Osteocyte (in vitro differentiated cells): ENCODE data around the gene MYL5. TPM values are rescaled to one million over a fixed set of nuclear protein-coding genes. Genes with fewer than 3 reads are reported as not detected.

ENCODE experiments used
- DNase-seq: peaks from one replicate; pipeline ENCODE4 v3.0.0; 2021; ENCODE audit warnings: mixed read lengths; ENCODE audit not compliant: unreplicated experiment; ENCODE audit errors: extremely low spot score
- H3K27ac Mint-ChIP-seq: one replicate; pipeline ENCODE4 v1.8.0; 2021; ENCODE audit warnings: mild to moderate bottlenecking, mixed read lengths; ENCODE audit not compliant: unreplicated experiment
- H3K27me3 Mint-ChIP-seq: one replicate; pipeline ENCODE4 v1.8.0; 2021; ENCODE audit warnings: mixed read lengths; ENCODE audit not compliant: unreplicated experiment
- H3K36me3 Mint-ChIP-seq: one replicate; pipeline ENCODE4 v1.8.0; 2021; ENCODE audit warnings: mixed read lengths; ENCODE audit not compliant: unreplicated experiment
- H3K4me1 Mint-ChIP-seq: one replicate; pipeline ENCODE4 v1.8.0; 2021; ENCODE audit warnings: mixed read lengths; ENCODE audit not compliant: unreplicated experiment
- H3K4me3 Mint-ChIP-seq: one replicate; pipeline ENCODE4 v1.8.0; 2021; ENCODE audit warnings: mild to moderate bottlenecking, moderate library complexity, mixed read lengths; ENCODE audit not compliant: unreplicated experiment
- H3K9me3 Mint-ChIP-seq: one replicate; pipeline ENCODE4 v1.8.0; 2021; ENCODE audit warnings: mixed read lengths; ENCODE audit not compliant: unreplicated experiment
- total RNA-seq: library from RNA; stranded (reverse); gene quantifications from 2 replicates; pipeline ENCODE4 v1.2.1, GENCODE V29; 2021
- TF ChIP-seq, protein P1 (sequence below): fragments of 200-600 bp; sonication (generic); IDR thresholded peaks from 2 replicates; pipeline ENCODE4 v1.5.0; 2021; ENCODE audit warnings: antibody characterized with exemption, mild to moderate bottlenecking, moderate library complexity

MYL5 gene
- total RNA-seq, 1 donor from 2014 or later: 32.2 TPM

DNA sequence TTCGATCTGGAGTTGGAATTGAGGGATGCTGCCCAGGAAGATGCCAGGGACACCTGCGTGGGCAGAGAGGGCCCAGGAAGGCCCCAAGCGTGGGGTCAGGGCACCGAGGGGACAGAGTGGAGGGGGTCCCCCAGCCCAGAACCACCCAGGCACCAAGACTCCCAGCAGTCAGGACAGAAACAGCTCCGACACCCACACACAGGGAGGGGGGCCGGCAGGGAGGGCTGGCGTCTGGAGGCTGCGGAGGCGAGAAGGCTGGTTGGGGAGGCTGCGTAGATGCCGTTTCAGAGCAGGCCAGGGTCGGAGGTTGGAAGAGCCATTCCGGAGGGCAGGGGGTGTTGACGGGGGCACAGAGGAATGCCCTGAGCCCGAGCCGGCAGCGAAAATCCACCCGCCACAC lies 23.9 kb upstream of the MYL5 start:
- H3K36me3 Mint-ChIP-seq: no peaks in the 10 kb centered on the region
- no peak for DNase-seq
- no peaks in the 10 kb centered on the region for H3K4me1 Mint-ChIP-seq

DNA sequence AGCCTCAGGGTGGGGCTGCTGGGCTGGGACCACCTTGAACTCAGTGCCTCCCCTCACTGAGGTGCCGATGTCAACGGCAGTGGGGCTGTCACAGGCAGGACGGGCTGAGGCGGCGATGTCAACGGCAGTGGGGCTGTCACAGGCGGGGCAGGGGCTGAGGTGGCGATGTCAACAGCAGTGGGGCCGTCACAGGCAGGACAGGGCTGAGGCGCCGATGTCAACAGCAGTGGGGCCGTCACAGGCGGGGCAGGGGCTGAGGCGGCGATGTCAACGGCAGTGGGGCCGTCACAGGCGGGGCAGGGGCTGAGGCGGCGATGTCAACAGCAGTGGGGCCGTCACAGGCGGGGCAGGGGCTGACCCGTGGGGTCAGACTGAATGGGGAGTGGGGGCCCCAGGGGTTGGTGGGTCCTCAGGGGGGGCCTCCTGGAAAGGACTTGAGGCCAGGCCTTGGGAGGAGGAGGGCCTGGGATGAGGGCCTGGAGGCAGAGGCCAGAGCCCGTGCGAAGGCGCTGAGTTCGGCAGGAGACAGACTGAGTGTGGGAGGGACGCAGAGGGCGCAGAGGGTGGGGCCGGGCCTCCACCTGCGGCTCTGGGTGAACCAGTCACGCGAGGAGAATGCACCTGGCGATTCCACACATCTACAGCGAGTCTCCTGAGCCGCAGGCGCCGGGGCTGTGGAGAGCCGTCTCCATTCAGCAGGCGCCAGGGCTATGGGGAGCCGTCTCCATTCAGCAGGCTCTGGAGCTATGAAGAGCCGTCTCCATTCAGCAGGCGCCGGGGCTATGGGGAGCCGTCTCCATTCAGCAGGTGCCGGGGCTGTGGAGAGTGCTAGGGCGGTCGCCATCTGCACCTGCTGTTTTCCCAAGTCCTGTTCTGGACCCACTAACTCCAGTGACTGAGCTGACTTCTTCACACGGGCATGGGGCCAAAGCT lies 23.1 kb upstream of the MYL5 start:
- Mint-ChIP-seq H3K4me1 (no peaks in the 10 kb centered on the region), H3K9me3 (no peaks in the 10 kb centered on the region), H3K4me3 (no peak overlapping the region), H3K27ac (no peak overlapping the region), H3K36me3 (no peaks in the 10 kb centered on the region), H3K27me3 (no peaks in the 10 kb centered on the region)
- TF ChIP-seq, protein P1, sequence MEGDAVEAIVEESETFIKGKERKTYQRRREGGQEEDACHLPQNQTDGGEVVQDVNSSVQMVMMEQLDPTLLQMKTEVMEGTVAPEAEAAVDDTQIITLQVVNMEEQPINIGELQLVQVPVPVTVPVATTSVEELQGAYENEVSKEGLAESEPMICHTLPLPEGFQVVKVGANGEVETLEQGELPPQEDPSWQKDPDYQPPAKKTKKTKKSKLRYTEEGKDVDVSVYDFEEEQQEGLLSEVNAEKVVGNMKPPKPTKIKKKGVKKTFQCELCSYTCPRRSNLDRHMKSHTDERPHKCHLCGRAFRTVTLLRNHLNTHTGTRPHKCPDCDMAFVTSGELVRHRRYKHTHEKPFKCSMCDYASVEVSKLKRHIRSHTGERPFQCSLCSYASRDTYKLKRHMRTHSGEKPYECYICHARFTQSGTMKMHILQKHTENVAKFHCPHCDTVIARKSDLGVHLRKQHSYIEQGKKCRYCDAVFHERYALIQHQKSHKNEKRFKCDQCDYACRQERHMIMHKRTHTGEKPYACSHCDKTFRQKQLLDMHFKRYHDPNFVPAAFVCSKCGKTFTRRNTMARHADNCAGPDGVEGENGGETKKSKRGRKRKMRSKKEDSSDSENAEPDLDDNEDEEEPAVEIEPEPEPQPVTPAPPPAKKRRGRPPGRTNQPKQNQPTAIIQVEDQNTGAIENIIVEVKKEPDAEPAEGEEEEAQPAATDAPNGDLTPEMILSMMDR: no peak
- DNase-seq: no peak

More for the DNA sequence above, 23.9 kb upstream of the MYL5 start:
- Mint-ChIP-seq H3K4me3 (no peak overlapping the region), H3K9me3 (no peaks in the 10 kb centered on the region), H3K27ac (no peak overlapping the region), H3K27me3 (no peaks in the 10 kb centered on the region)
- TF ChIP-seq, protein P1: no peak

DNA sequence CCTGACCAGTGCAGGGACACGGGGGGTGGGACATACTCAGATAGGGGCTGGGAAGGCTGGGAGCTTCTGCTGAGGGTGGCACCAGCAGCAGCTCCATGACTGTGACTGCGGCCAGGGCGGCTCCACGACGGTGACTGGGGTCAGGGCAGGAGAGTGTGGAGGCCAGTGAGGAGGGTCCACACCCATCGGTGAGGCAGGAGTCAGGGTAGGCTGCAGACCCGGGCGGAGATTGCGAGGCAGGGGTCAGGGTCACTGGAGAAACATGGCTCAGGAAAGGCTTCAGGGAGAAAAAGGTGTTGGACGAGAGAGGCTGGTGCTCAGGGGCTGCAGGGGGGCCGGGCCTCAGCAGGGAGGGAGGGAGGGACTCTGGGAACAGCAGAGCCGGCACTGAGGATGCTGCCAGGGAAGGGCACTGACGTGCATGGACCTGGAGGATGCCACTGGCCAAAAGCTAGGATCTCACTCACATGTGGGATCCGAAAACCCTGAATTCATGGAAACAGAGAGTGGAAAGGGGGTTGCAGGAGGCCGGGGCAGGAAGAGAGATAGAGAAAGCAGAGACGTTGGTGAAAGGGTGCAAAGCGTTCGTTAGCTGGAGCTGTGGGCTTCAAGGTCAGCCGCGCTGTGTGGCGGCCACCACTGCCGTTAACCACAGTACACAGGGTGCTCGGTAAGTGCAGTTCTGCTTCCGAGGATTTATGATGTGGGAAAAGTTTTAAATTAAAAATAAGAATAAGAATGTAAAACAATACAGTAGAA lies 22.3 kb upstream of the MYL5 start:
- TF ChIP-seq, protein P1: no peak
- H3K4me3 Mint-ChIP-seq: no peak overlapping the region
- H3K27ac Mint-ChIP-seq: no peak overlapping the region
- no peaks in the 10 kb centered on the region for H3K4me1 Mint-ChIP-seq
- no peaks in the 10 kb centered on the region for H3K36me3 Mint-ChIP-seq
- no peak for DNase-seq
- H3K9me3 Mint-ChIP-seq: no peaks in the 10 kb centered on the region
- no peaks in the 10 kb centered on the region for H3K27me3 Mint-ChIP-seq

DNA sequence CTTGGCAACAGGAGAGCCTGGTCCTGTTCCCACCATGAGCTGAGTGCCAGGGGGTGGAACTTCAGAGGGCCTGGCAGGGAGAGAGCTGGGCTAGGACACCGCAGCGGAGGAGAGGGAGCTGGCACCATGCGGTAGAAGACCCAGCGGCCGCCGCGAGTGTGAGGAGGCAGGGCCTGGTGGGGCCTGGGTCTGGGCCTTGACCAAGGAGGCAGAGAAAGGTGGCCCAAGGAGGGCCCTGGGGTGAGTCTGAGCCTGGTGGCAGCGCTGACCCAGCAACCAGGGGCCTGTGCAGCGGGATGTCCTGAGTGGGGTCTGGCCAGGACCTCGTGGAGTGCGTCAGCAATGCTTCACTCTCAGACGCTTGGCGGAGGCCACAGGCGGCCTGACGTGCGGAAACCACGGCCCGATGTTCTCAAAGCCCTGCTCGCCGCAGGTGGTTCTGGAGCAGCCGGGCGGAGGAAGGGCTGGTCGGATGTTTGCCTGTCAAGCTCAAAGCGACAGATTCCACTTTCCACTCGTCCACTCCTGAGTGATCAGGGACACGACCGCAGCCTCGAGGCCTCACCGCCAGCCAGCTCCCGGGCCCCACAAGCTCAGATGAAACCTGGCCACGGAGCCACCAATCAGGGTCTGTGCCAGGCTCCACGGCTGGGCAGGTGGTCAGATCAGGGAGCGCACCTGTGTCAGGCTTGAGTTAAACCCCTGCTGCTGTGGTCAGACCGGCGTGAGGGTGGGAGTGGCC lies 21.1 kb upstream of the MYL5 start:
- no peaks in the 10 kb centered on the region for H3K27me3 Mint-ChIP-seq
- H3K27ac Mint-ChIP-seq: no peak overlapping the region
- TF ChIP-seq, protein P1: no peak
- no peak overlapping the region for H3K4me3 Mint-ChIP-seq
- DNase-seq: no peak
- no peaks in the 10 kb centered on the region for H3K36me3 Mint-ChIP-seq
- H3K4me1 Mint-ChIP-seq: no peaks in the 10 kb centered on the region
- H3K9me3 Mint-ChIP-seq: no peaks in the 10 kb centered on the region
